ENCODE results near the gene MAP3K3.

The MAP3K3 gene

DNA sequence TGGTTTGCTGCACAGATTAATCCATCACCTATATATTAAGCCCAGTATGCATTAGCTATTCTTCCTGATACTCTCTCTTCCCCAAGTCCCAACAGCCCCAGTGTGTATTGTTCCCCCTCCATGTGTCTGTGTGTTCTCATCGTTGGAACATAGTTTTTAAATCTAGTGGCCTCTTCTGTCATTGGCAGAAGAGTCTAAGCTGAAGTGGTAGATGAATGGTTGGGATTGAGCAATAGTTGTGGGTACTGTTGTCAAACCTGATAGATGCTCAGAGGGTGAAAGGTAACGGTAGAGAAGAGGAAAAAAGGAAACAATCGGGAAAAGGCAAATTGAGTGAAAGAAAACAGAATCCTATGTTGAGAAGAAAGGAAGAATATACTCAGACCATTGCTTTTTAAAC is 29.9 kb downstream of the MAP3K3 start:
- DNase-seq (ENCODE audit: low read depth, low spot score) = no peak

DNA sequence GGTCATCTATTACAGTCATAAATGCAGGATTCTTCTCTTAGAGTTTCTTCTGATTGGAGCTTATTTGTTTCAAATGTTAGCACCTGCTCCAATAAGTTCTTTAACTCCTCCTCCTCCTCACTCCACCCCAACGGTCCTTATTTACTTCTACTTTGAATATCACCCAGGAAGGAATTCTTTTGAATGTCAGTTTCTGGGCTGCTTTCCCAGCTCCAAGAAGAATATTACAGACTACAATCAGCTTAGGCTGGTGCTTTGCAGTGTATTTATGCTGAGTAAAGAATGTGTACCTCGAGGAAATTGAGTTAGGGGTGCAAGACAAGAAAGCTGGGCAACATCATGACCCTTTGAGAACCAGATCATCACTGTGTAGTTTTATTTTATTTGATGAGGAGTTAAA is 30.8 kb downstream of the MAP3K3 start:
- DNase-seq (ENCODE audit: low read depth, low spot score) = no peak

DNA sequence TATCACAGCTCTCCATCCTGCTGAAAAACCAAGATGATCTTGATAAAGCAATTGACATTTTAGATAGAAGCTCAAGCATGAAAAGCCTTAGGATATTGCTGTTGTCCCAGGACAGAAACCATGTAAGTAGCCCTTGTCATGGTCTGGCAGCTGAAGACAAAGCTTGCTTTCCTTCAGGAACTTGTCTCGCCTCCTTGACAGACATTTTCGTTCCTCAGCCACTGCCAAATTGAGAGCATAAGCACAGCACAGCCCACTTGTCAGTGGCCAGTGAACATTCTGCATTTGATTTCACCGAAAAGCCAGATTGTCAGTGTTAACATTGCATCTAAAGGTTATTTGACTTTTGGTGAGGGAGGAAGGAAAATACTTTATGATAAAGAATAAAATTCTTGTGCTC is 35.6 kb downstream of the MAP3K3 start:
- DNase-seq (ENCODE audit: low read depth, low spot score) = no peak

DNA sequence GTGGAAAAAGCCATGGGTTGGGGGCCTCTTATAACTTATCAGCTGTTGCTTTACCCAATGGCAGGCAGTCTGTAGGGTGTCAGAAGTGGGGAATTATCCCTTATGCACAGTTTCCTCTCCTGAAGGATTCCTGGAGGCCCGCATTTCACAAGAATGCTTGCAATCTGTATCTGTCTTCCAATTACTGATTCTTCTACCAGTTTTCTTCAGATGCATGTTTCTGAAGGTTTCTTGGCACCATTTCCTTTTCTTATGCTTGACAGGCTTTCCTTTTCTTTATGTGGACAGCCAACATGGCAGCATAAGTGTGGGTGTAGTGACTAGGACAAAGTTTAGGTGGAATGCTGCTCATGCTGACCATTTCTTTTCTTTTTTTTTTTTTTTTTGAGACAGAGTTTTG is 36.1 kb downstream of the MAP3K3 start:
- DNase-seq (ENCODE audit: low read depth, low spot score) = no peak

DNA sequence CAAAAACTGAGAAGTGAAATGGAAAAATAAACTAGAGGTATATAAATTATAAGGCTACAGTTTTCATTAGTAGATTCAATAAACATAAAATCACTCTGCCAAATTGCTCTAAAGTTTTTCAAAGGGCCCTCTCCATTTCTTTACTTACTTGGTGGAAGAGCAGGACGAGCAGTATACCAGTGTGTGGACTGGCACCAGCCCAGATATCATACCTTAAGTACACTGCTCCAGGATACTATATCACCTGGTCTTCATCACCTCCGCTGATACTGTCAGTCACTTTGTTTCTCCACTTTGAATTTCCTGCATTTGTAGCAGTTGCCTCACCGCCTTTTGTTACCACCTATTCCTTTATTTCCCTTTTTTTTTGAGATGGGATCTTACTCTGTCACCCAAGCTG is 37.6 kb downstream of the MAP3K3 start:
- no peak for DNase-seq (ENCODE audit: low read depth, low spot score)

DNA sequence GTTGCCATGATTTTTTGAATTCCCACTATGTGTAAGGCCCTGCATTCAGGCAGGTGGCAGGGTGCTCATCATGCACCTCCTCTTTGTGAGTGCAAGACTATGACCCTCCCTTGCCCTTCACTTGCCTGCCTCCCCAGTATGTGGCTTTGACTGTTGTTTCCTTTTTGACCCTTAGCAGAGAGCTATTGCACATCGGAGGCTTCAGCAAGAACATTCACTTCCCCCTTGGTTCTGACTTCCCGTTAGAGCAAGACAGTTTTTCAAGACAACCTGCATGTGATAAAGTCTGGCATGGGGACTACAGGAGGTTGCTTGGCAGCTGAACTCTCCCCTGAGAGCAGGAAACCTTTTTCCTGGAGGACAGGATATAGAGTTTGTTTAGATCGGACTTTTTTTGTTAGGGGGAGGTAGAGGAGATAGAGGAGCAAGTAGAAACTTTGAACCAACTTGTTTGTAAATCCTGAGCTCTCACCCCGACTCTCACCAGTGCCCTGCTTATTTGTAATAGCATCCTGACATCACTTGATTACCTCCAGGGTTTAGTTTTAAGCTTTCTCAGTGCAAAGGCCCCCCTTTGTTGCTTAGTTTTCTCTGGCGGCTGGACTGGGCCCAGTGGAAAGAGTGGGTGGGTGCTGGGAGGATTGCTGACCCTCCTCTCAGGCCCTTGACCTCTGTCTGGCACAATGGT is 43.5 kb downstream of the MAP3K3 start:
- no peak for DNase-seq (ENCODE audit: low read depth, low spot score)

DNA sequence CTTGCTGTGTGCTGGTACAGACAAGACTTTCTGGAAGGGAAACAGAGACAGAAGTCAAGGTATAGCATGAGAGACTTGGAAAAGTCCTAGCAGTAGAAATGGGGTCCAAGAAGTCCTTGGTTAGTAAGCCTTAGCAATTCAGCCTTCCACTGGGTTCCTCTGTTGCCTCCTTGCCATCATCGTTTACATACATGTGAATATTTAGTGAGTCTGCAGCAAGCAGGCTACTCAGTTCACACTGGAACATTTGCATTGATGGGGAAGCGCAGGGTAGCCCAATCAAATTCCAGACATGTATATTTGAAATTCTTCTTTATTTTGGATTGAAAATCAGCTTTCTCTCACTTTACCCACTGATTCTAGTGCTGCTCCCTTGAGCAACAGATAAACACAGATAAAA is 50.6 kb downstream of the MAP3K3 start:
- DNase-seq (ENCODE audit: low read depth, low spot score) = no peak

DNA sequence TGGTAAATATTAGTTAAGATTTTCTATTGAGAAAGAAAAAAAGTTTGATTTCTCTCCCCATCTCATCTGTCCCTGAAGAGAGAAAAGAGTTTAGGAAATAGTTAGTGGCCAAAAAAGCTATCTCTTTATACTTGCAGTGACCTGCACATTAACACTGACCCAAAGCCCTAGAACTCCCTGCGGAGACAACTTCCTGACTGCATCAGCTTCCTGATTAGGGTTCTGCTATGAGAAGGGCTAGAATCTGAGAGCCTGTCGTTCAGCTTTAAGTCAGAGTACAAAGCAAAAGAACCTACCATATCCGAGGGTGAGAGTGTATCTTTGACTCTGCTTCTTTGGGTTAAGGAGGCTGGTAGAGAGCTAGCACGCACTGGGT is 53.0 kb downstream of the MAP3K3 start:
- no peak for DNase-seq (ENCODE audit: low read depth, low spot score)

DNA sequence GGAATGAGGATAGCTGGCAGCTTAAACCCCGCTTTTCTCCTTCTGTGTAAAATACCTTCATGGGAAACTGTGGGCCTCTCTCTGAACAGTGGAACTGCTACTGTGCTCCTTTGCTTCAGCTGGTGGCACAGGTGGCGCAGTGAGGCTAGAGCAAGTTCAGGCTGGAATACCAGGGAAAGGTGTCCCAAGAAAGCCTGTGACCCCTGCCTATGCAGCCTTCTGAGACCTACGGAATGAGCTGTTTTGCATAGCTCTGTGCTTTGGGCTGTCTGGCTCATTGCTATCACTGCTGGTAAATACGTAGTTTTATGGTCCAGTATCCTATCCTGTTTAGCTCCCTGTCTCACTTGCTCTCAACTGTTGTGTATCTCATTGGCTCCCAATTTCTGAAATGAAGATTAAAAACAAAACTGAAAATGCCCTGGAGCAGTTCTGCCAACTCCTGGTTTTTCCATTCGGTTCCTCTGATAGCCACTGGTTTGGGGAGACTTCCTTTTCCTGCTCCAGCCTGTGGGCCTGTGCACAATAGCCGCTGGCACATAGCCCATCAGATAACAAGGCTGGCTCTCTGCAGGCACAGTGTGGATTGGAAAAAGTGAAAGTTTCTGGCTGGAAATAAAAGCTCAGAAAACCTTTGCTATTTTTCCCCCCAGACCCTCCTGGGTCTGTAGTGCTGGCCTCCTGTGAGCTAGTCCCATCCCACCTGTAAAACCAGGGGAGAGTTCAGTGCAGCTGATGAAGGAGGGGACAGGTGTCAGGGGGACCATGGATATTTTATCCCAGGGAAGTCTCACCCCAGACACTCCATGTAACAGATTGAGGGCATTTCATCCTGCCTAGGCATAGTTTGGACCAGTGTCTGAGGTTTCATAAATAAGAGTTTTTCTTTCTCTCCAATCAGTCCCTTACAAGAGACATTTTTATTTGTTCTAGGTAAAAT is 53.7 kb downstream of the MAP3K3 start:
- no peak for DNase-seq (ENCODE audit: low read depth, low spot score)

DNA sequence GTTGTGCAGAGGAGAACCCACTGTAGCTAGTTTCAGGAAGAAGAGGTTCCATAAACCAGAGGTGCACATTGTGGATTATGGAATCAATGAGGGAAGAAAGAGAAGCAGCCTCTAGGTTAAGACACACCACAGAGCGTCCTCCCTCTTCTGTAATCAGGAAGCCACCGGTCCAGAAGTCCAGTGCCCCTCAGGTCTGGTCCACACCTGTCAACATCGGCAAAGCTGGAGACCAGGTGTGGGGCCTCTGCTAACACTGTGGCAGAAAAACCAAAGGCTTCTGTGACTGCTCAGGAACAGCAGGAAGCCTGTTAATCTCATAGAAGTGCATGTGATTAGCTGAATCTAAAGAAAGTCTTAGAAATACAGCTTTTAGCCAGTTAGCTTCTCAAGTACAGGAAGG is 54.4 kb downstream of the MAP3K3 start:
- DNase-seq (ENCODE audit: low read depth, low spot score) = no peak

DNA sequence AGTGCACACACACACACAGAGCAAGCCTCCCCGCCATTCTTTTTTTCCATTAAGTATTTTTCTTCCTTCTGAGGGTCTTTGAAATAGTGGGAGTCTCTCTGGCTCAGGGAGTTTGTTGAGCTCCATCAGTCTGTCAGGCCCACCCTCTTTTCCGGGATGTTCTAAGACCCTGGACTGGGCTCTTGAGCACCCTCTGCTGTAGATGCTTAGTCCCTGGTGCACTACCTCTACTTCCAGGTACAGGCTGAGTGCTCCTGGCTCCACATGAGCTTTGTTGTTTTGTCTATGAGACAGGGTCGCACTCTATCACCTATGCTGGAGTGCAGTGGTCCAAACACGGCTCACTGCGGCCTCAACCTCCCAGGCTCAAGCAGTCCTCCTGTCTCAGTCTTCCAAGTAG is 57.0 kb downstream of the MAP3K3 start:
- DNase-seq (ENCODE audit: low read depth, low spot score) = peak; percentile 42

DNA sequence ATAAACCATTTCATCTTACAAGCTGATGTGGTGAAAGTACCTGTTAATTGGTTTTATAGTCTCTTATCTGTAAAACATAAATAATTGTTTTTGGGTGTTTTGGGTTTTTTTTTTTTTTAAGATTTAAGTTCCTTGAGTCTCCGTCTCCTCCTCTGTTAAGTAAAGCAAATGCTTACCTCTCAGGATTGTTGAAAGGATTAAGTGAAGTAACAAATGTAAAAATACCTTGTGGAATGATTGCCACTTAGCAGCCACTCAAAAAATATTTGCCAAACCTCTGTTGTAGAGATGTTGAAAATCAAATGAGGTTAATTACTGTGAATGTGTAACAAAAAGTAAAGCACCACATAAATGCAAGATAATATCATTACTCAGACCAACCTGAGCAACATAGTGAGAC is 58.5 kb downstream of the MAP3K3 start:
- DNase-seq (ENCODE audit: low read depth, low spot score) = no peak

DNA sequence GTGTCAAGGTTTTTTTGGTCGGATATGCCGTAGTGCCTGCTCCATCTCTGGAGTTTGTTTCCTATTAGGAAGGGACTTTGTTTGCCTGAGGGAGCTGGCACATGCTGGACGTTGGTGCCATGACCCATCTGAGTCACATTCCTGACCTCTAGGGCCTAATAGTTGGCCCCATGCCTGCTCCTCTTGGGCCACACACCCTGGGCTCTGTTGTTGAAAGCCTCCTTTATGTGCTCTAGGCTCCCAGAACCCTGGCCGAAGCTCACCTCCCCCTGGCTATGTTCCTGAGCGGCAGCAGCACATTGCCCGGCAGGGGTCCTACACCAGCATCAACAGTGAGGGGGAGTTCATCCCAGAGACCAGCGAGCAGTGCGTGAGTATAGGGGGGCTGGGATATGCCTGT is 59.3 kb downstream of the MAP3K3 start:
- peak; percentile 69 for DNase-seq (ENCODE audit: low read depth, low spot score)

DNA sequence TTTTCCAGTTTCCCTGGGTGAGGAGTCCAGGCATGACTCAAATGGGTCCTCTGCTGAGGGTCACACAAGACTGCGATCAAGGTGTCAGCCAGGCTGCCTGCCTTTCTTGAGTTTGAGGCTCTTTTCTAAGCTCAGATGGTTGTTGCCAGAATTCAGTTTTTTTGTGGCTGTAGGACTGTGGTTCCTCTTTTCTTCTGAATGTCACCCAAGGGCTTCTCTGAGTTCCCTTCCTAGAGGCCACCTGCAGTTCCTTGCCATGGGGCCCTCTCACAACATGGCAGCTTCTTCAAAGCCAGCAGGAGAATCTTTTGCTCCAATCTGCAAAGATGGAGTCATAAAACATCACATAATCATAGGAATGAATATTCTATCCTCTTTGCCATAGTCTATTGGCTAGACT is 60.2 kb downstream of the MAP3K3 start:
- no peak for DNase-seq (ENCODE audit: low read depth, low spot score)

DNA sequence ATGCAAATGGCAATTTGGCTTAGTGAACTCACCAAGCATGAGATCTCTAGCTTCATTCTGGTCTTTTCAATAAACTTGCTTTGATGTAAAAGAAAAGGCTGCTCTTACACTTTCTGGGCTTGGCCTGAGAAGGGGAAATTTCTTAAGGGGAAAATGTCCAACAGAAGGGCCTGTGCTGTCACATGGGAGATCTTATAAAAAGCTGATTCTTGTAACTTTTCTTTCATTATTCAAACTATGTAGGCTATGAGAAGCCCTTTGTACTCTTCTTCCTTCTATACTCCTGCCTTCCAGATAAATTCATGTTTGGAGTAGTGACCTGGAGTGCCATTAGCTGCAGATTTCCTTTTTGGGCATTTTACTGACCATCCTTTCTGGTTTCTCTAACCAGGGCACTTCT is 60.8 kb downstream of the MAP3K3 start:
- DNase-seq (ENCODE audit: low read depth, low spot score) = no peak

DNA sequence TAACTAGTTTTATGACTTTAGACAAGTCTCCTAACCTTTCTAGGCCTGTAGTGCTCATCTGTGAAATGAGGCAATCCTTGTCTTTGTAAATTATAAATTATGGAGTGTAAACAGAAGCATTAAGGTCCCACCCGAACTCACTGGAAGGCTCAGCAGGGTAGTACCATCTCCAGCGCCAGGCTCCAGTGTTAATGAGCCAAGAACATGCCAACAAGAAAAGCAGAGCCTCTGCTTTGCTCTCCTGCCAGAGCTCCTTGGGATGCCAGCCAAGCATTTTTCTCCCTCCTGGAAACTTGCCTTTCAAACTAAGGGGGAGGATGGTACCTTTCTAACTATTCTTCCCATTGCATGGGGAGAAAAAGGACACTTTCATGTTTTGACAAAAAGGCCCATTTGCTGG is 62.8 kb downstream of the MAP3K3 start:
- no peak for DNase-seq (ENCODE audit: low read depth, low spot score)

DNA sequence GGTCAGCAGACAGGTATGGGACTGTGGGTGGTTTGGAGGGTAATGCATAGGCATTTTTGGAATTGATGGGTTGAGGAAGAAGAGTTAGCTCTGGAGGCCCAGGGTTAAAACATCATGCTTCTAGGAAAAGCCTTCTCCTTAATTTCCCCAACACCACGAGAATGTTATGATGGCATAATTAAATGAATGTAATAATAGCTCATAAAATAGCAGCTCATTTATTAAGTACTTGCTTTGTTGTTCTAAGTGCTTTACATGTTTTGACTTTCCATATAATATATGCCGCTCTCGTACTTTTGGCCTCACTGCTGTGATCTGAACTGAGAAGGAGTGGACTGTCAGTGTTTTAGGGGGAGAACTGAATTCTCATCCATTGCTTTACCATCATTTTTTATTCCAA is 63.4 kb downstream of the MAP3K3 start:
- no peak for DNase-seq (ENCODE audit: low read depth, low spot score)

DNA sequence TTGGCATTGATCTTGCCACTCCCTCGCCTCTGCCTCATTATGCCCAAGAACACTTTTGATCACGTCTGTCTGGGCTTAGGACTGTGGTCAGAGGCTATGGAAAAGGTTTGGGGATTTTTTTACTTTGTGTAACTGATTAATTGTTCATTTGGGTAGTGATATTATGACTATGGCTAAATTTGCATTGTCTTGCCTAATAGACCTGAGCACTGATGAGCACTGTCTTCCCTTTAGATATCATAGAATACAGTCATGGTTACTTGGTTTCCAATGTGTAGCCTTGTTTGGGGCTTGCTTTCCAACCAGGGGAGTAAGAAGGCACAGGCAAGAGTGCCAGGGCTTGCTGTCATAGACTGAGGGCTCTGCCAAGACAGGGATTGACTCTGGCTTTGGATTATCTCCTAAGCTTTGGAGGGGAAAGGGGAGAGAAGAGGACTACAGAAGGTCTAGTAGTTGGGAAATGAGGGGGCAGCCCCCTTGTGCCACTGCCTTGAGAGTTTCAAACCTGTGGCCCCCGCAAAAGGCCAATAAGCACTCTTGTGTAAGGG is 64.0 kb downstream of the MAP3K3 start:
- no peak for DNase-seq (ENCODE audit: low read depth, low spot score)

DNA sequence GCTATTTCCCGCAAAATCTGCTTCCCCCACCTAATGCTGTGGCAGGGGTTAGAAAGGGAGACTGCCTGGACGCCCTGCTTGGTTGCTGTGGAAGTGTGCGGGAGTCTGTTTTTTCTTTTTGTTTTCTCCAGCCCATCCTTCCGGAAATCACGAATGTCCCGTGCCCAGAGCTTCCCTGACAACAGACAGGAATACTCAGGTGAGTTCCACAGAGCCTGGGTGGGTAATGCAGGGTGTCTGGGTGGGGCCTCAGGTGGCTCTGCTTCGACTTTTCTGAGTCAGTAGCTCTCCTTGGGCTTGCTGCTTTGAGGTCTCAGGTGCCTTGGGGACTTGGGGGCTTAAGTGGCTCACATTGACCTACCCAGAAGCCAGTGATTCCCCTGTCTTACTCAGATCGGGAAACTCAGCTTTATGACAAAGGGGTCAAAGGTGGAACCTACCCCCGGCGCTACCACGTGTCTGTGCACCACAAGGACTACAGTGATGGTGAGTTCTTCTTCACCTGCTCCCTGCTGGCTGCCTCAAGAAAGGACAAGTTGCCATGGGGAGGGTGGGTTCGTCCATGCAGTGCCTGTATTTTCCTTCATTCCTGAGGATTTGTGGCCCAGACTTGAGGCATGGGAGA is 66.3 kb downstream of the MAP3K3 start:
- DNase-seq (ENCODE audit: low read depth, low spot score) = no peak

DNA sequence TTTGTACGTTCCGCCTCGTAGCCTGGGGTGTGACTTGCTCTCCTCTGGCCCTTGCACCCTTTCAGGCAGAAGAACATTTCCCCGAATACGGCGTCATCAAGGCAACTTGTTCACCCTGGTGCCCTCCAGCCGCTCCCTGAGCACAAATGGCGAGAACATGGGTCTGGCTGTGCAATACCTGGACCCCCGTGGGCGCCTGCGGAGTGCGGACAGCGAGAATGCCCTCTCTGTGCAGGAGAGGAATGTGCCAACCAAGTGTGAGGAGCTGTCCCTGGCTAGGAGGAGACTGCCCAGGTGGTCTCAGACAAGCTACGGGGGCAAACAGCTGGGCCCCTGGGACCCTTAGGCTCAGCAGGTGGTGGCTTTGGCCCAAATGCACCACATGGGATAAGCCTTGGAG is 67.3 kb downstream of the MAP3K3 start:
- DNase-seq (ENCODE audit: low read depth, low spot score) = no peak

DNA sequence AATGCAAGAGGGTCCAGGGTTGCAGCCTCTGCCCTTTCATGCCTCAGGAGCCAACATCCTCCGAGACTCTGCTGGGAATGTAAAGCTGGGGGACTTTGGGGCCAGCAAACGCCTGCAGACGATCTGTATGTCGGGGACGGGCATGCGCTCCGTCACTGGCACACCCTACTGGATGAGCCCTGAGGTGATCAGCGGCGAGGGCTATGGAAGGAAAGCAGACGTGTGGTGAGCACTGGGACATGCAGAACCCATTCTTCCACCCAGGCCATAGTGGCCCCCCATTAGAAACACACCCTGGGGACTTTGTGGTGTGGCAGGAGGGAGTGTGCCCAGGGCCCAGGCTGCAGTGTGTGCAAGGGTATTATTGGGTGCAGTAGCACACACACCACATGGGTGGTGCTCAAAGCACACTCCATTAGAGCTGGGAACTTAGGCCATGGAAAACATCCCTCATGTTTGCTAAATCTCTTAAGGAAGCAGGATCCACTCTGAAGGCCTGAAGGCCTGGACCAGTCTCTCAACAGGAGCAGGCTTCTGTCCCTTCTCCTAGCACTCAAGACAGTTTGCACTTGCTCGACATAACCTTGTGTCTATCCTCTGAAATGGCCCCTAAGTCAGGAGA is 70.1 kb downstream of the MAP3K3 start:
- no peak for DNase-seq (ENCODE audit: low read depth, low spot score)

Measured in ELF-1 (cell line).